Measurements from ENCODE around the gene BABAM2.

GRCh38 chr2:28142386-28142785 lies 251.9 kb downstream of the BABAM2 start:
- TF ChIP-seq CTCF (conservative IDR thresholded peaks at IDR 0.05; ENCODE audit: low read depth, low read length) (no peak), EZH2phosphoT487 (IDR thresholded peaks at IDR 0.05; ENCODE audit: borderline replicate concordance, low read length) (no peak)

Data from PC-3 (cell line).